Smooth muscle cell (in vitro differentiated cells): ENCODE measurements around the gene NSMCE1. TPM values are rescaled to one million over a fixed set of nuclear protein-coding genes. Genes with fewer than 3 reads are reported as not detected.

Experiments used
- DNase-seq: peaks from one replicate; lab custom pipeline; 2025; ENCODE audit not compliant: unreplicated experiment; lab: John Stamatoyannopoulos, UW
- H2AFZ ChIP-seq: fragments of 200-600 bp; sonication (generic); 2 replicates; pipeline ENCODE4 v1.6.0; 2016; ENCODE audit warnings: antibody characterized with exemption, low read depth, mild to moderate bottlenecking
- H3F3A ChIP-seq: fragments of 200-600 bp; sonication (generic); 2 replicates; pipeline ENCODE4 v1.6.0; 2017; ENCODE audit warnings: antibody characterized with exemption, low read depth
- H3K27ac ChIP-seq: fragments of 200-600 bp; sonication (generic); 2 replicates; pipeline ENCODE4 v1.5.1; 2016; ENCODE audit warnings: low read depth, mild to moderate bottlenecking
- H3K27me3 ChIP-seq: fragments of 200-600 bp; sonication (generic); 2 replicates; pipeline ENCODE4 v1.6.1; 2016; ENCODE audit warnings: low read depth, mild to moderate bottlenecking
- H3K36me3 ChIP-seq: fragments of 200-600 bp; sonication (generic); 2 replicates; pipeline ENCODE4 v1.5.1; 2016; ENCODE audit warnings: low read depth
- H3K4me1 ChIP-seq: fragments of 200-600 bp; sonication (generic); 2 replicates; pipeline ENCODE4 v1.5.1; 2016; ENCODE audit warnings: low read depth
- H3K4me2 ChIP-seq: fragments of 200-600 bp; sonication (generic); 2 replicates; pipeline ENCODE4 v1.6.0; 2016; ENCODE audit warnings: mild to moderate bottlenecking
- H3K4me3 ChIP-seq: fragments of 200-600 bp; sonication (generic); 2 replicates; pipeline ENCODE4 v1.5.1; 2016; ENCODE audit warnings: mild to moderate bottlenecking
- H3K79me2 ChIP-seq: fragments of 200-600 bp; sonication (generic); 2 replicates; pipeline ENCODE4 v1.6.0; 2016; ENCODE audit warnings: low read depth, mild to moderate bottlenecking
- H3K9ac ChIP-seq: fragments of 200-600 bp; sonication (generic); 2 replicates; pipeline ENCODE4 v1.6.0; 2016; ENCODE audit warnings: low read depth
- H3K9me3 ChIP-seq: fragments of 200-600 bp; sonication (generic); replicated peaks from 2 replicates; pipeline ENCODE4 v1.5.1; 2016; ENCODE audit warnings: low read depth
- H4K20me1 ChIP-seq: fragments of 200-600 bp; sonication (generic); 2 replicates; pipeline ENCODE4 v1.6.0; 2016; ENCODE audit warnings: low read depth
- CTCF ChIP-seq: fragments of 200-600 bp; sonication (generic); IDR thresholded peaks from 2 replicates; pipeline ENCODE4 v1.5.1; 2017; ENCODE audit warnings: borderline replicate concordance, mild to moderate bottlenecking, antibody characterized with exemption; ENCODE audit not compliant: insufficient read depth, poor library complexity, severe bottlenecking
- WGBS: methylation state at CpG from one replicate; pipeline ENCODE4 v1.1.7; 2016; ENCODE audit warnings: low lambda C conversion rate; 5-methylcytosine and 5-hydroxymethylcytosine counted together
- polyA plus RNA-seq: library from polyadenylated mRNA; unstranded; fragments of >200 nt; fragmentation: Nextera tagmentation; extraction: Ambion mirVana; gene quantifications from 2 replicates; pipeline ENCODE4 v1.2.1, GENCODE V29; 2016
- total RNA-seq: library from RNA; depleted of rRNA; stranded (reverse); fragments of >200 nt; gene quantifications from 2 replicates; pipeline ENCODE4 v1.2.3, GENCODE V29; 2014

NSMCE1 gene
- total and polyA plus RNA-seq, 2 experiments from 2014 or later = 36.9 to 59.1 TPM

- DNase-seq = no peak
- Histone ChIP-seq H3F3A (no peaks in the 10 kb centered on the region), H3K9me3 (no peaks in the 10 kb centered on the region), H3K36me3 (no peaks in the 10 kb centered on the region), H3K4me2 (no peak overlapping the region), H3K79me2 (no peaks in the 10 kb centered on the region), H4K20me1 (no peaks in the 10 kb centered on the region), H3K4me3 (no peak overlapping the region), H3K27me3 (no peaks in the 10 kb centered on the region), H3K27ac (no peak overlapping the region), H2AFZ (no peak overlapping the region), H3K9ac (no peak overlapping the region), H3K4me1 (no peaks in the 10 kb centered on the region)
- TF ChIP-seq CTCF = no peak
- 93% methylated on average over 7 of the region's 7 CpGs for WGBS
Measured at GRCh38 chr16:27182906-27183405, 85.6 kb downstream of the NSMCE1 start.

- Histone ChIP-seq H4K20me1 (no peaks in the 10 kb centered on the region), H3K4me2 (no peak overlapping the region), H2AFZ (no peak overlapping the region), H3F3A (no peaks in the 10 kb centered on the region), H3K9me3 (no peaks in the 10 kb centered on the region), H3K27ac (no peak overlapping the region), H3K4me3 (no peak overlapping the region), H3K36me3 (no peaks in the 10 kb centered on the region), H3K27me3 (no peaks in the 10 kb centered on the region), H3K79me2 (no peaks in the 10 kb centered on the region), H3K9ac (no peak overlapping the region), H3K4me1 (no peaks in the 10 kb centered on the region)
- no peak for TF ChIP-seq CTCF
- 84% methylated on average over 8 of the region's 8 CpGs for WGBS
- no peak for DNase-seq
Measured at GRCh38 chr16:27181019-27181790, 87.4 kb downstream of the NSMCE1 start.

- Histone ChIP-seq H4K20me1 (no peaks in the 10 kb centered on the region), H3K4me3 (no peak overlapping the region), H3K9ac (no peak overlapping the region), H3K27ac (no peak overlapping the region), H3F3A (no peaks in the 10 kb centered on the region), H2AFZ (peak overlapping the region; percentile 5), H3K4me2 (no peak overlapping the region), H3K4me1 (no peaks in the 10 kb centered on the region), H3K27me3 (no peaks in the 10 kb centered on the region), H3K9me3 (no peaks in the 10 kb centered on the region), H3K36me3 (no peaks in the 10 kb centered on the region), H3K79me2 (no peaks in the 10 kb centered on the region)
- peak; percentile 75 for TF ChIP-seq CTCF
- peak; percentile 31 for DNase-seq
- 27% methylated on average over 13 of the region's 13 CpGs for WGBS
Measured at GRCh38 chr16:27179500-27180072, 89.0 kb downstream of the NSMCE1 start.
